ENCODE measurements around the gene TTYH1. TPM values are rescaled to one million over a fixed set of nuclear protein-coding genes. Genes with fewer than 3 reads are reported as not detected.

The TTYH1 gene
- total and polyA plus RNA-seq, 2 experiments from 2014 or later = 7.0 to 11.0 TPM

GRCh38 chr19:54390942-54391577 is 24.2 kb upstream of the TTYH1 start:
- no peak overlapping the region for H3K4me3 ChIP-seq
- no peaks in the 10 kb centered on the region for H4K20me1 ChIP-seq (ENCODE audit: insufficient read depth, poor library complexity, severe bottlenecking)
- H3K9me2 ChIP-seq (replicated peaks; ENCODE audit: insufficient read depth) = no peaks in the 10 kb centered on the region
- no peaks in the 10 kb centered on the region for H3K4me1 ChIP-seq (ENCODE audit: insufficient read depth)
- H3K4me2 ChIP-seq = no peak overlapping the region
- no peaks in the 10 kb centered on the region for H3K79me2 ChIP-seq
- TF ChIP-seq EZH2phosphoT487 (IDR thresholded peaks at IDR 0.05; ENCODE audit: low read depth, severe bottlenecking, unreplicated experiment) (no peak), CTCF (IDR thresholded peaks at IDR 0.05; ENCODE audit: poor library complexity) (peak; percentile 86), EZH2 (IDR thresholded peaks at IDR 0.05; ENCODE audit: borderline replicate concordance) (no peak)
- peaks cover 19% of the 10 kb centered on the region for H3K27me3 ChIP-seq
- peak; percentile 84 for DNase-seq (ENCODE audit: low spot score)
- no peak overlapping the region for H2AFZ ChIP-seq
- H3K36me3 ChIP-seq (replicated peaks; ENCODE audit: insufficient read depth, low read depth) = no peaks in the 10 kb centered on the region
- H3K27ac ChIP-seq = no peak overlapping the region
- WGBS (ENCODE audit: low lambda C conversion rate, missing lambda C conversion rate) = 19% methylated on average over 7 of the region's 7 CpGs
- no peaks in the 10 kb centered on the region for H3K9me3 ChIP-seq (ENCODE audit: low read depth)

GRCh38 chr19:54391589-54392061 is 23.6 kb upstream of the TTYH1 start:
- Histone ChIP-seq H3K27ac (no peak overlapping the region), H3K4me1 (ENCODE audit: insufficient read depth) (no peaks in the 10 kb centered on the region), H3K4me2 (no peak overlapping the region), H2AFZ (no peak overlapping the region), H3K79me2 (no peaks in the 10 kb centered on the region), H3K36me3 (replicated peaks; ENCODE audit: insufficient read depth, low read depth) (no peaks in the 10 kb centered on the region), H3K9me3 (ENCODE audit: low read depth) (no peaks in the 10 kb centered on the region), H3K27me3 (peaks cover 19% of the 10 kb centered on the region), H3K4me3 (no peak overlapping the region), H4K20me1 (ENCODE audit: insufficient read depth, poor library complexity, severe bottlenecking) (no peaks in the 10 kb centered on the region), H3K9me2 (replicated peaks; ENCODE audit: insufficient read depth) (no peaks in the 10 kb centered on the region)
- 28% methylated on average over 4 of the region's 4 CpGs for WGBS (ENCODE audit: low lambda C conversion rate, missing lambda C conversion rate)
- DNase-seq (ENCODE audit: low spot score) = no peak
- TF ChIP-seq CTCF (IDR thresholded peaks at IDR 0.05; ENCODE audit: poor library complexity) = no peak
- TF ChIP-seq EZH2 (IDR thresholded peaks at IDR 0.05; ENCODE audit: borderline replicate concordance) = no peak
- no peak for TF ChIP-seq EZH2phosphoT487 (IDR thresholded peaks at IDR 0.05; ENCODE audit: low read depth, severe bottlenecking, unreplicated experiment)

GRCh38 chr19:54392105-54392504 is 23.2 kb upstream of the TTYH1 start:
- Histone ChIP-seq H3K79me2 (no peaks in the 10 kb centered on the region), H3K4me1 (ENCODE audit: insufficient read depth) (no peaks in the 10 kb centered on the region), H3K27me3 (peaks cover 19% of the 10 kb centered on the region), H3K36me3 (replicated peaks; ENCODE audit: insufficient read depth, low read depth) (no peaks in the 10 kb centered on the region), H3K27ac (no peak overlapping the region), H3K4me3 (no peak overlapping the region), H2AFZ (no peak overlapping the region), H3K4me2 (no peak overlapping the region), H4K20me1 (ENCODE audit: insufficient read depth, poor library complexity, severe bottlenecking) (no peaks in the 10 kb centered on the region), H3K9me2 (replicated peaks; ENCODE audit: insufficient read depth) (no peaks in the 10 kb centered on the region), H3K9me3 (ENCODE audit: low read depth) (no peaks in the 10 kb centered on the region)
- TF ChIP-seq EZH2 (IDR thresholded peaks at IDR 0.05; ENCODE audit: borderline replicate concordance) = no peak
- no peak for TF ChIP-seq EZH2phosphoT487 (IDR thresholded peaks at IDR 0.05; ENCODE audit: low read depth, severe bottlenecking, unreplicated experiment)
- no peak for TF ChIP-seq CTCF (IDR thresholded peaks at IDR 0.05; ENCODE audit: poor library complexity)
- 79% methylated on average over 5 of the region's 5 CpGs for WGBS (ENCODE audit: low lambda C conversion rate, missing lambda C conversion rate)
- no peak for DNase-seq (ENCODE audit: low spot score)

Data from hepatocyte (in vitro differentiated cells).